ENCODE data around the gene SCAMP1.

SCAMP1 gene

GRCh38 chr5:78511121-78511906, 150.9 kb downstream of the SCAMP1 start:
- DNase-seq (ENCODE audit: low read depth in 4 of 4, low spot score in 1 of 4), result no peak

GRCh38 chr5:78512435-78512834, 152.0 kb downstream of the SCAMP1 start:
- no peak for DNase-seq (ENCODE audit: low read depth in 4 of 4, low spot score in 1 of 4)

- DNase-seq (ENCODE audit: low read depth in 4 of 4, low spot score in 1 of 4), result no peak
Observed at GRCh38 chr5:78513441-78513840, 153.0 kb downstream of the SCAMP1 start.

- no peak for DNase-seq (ENCODE audit: low read depth in 4 of 4, low spot score in 1 of 4)
Observed at GRCh38 chr5:78514427-78515330, 154.3 kb downstream of the SCAMP1 start.

DNA sequence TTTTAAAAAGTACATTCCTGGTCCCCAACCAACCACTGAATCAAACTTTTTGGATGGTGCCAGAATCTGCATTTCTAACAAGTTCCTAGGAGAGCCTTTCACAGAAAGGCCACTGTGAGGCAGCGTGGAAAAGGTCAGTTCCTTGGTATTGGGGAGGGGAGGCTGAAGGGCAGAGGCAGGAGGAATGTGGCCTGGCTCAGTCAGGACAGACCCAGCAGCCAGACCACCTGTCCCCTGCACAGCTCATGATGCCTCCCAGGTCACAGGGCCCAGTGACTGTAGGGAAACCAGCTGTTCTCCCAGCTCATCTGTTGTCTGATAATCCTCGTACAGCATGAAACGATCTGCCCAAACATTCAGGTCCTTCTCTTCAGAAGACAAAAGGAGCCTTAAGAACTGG, 155.3 kb downstream of the SCAMP1 start:
- no peak for DNase-seq (ENCODE audit: low read depth in 4 of 4, low spot score in 1 of 4)

GRCh38 chr5:78518365-78519197, 158.2 kb downstream of the SCAMP1 start:
- no peak for DNase-seq (ENCODE audit: low read depth in 4 of 4, low spot score in 1 of 4)

DNA sequence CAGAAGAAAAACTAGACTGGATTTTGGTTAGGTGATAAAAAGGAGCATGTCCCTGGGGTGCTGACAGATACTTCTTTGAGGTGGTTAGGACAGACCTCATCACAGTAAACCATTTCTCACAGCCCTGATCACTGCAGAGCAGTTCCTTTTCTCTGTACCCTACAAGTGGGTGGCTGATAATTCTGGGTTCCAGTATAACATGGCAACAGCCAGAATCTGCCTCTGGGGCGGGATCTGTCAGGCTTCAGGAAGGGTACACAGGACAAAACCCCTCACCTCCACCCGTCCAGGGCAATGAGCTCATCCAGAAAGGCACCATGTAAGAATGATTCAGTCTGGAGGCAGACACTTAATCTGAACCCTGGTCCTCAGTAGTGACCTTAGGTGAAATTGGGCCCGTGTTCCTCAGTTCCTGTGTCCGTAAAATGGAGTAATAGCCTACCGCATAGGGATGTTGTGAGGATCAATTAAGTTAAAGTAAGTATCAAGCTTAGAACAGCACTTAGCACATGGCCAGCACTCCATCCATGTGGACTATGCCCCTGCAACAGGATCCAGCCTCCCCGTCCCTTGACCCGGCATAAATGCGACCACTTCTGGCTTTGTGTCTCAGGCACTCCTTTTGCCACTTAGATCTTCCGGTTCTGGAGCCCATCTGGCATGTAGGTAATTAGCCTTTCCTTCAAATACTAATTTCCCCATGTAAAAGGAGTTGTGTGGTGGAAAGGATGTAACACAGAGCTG, 159.0 kb downstream of the SCAMP1 start:
- no peak for DNase-seq (ENCODE audit: low read depth in 4 of 4, low spot score in 1 of 4)

- no peak for DNase-seq (ENCODE audit: low read depth in 4 of 4, low spot score in 1 of 4)
Observed at GRCh38 chr5:78521455-78521854, 161.0 kb downstream of the SCAMP1 start.

- no peak for DNase-seq (ENCODE audit: low read depth in 4 of 4, low spot score in 1 of 4)
Observed at GRCh38 chr5:78522476-78523260, 162.3 kb downstream of the SCAMP1 start.

DNA sequence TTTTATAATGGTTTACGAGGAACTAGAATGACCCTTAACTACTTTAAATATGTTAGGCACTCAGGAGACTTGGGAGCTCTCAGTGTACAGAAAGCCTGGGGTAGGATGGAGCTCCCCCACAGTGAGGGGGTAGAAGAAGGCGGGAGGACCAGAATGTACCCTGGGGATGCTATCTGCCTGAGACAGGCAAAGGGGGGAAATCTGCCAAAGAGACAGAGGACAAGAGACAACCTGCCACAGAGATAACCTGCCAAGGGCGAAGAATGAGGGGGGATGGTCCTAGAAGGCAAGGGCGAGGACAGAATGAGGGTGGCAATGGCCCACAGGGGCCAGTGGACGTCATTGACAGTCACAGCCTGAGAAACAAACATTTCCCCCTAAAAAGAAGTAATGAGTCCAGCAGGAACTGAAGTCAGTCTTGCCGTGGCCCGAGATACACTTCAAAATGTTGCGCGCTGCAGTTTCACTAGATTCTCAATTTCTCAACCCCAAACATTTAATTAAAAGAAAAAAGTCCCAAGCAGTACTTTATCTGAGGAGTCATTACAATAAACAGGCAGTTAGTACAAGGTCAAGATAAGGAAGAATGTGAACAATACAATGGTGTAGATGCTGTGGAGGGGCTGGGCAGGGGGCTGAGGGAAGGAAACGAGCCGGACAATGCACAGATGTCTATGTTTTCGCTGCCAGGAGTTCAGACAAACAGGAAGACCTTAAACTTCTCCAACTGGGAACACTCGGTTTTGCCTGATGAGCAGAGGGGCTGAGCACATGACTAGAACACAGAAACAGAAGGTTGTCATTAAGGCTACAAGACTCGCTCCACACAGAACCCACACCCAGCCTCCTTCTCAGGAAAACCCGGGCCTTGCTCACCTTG, 163.1 kb downstream of the SCAMP1 start:
- no peak for DNase-seq (ENCODE audit: low read depth in 4 of 4, low spot score in 1 of 4)

DNA sequence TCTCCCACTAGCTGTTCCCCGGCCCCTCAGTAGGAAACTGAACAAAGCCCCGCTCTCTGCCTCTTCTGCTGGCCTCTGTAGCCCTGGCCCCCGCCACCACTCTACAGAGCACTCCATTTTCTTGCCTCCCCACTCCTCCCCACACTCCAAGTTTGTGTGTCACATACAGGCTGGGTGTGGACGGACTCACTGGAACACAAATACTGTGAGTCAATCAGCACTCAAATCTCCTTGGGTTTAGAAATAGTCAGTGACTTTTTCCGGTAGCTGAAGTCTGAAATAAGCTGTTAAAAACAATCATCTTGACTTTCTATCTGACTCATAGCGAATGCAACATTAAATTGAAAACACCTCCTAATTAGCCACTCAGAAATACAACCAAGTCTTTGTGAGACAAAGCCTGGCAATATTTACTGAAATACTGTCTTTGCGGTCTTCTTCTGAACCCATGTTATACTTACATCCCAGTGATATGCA, 165.7 kb downstream of the SCAMP1 start:
- no peak for DNase-seq (ENCODE audit: low read depth in 4 of 4, low spot score in 1 of 4)

DNA sequence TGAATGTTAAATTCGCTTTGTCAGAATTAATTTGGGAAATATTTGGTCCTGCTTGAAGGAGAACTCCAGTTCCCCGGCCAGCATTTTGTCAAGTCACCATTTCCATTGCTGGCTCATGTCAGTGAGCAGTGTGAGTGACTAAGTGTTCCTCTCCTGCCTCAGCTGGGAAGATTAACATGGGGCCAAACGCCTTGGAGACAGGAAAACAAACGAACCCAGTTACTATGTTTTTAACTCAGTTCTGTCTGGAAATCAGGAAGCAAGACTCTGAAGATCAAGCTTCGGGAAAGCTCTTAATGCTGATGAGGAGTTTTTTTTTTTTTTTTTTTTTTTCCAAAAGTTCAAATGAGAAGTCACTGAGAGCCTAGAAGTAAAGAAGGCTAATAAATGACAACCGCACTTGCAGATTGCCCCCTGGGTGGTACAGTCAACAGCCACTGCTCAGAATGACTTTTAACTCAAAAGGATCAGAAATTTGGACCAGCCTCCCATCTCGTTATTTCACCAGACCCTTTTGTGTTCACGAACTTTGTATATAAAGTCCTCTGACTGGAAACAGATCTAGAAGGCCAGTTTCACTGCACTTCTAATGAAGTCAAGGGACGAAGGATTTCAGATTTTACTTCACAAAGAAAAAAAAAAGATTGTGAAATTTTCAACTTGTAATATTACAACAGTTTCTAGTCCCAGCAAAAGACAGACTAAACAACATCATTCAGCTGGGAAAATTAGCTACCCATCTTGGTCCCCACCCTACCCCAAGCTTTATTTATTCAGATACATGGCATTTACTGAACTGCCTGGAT, 166.8 kb downstream of the SCAMP1 start:
- no peak for DNase-seq (ENCODE audit: low read depth in 4 of 4, low spot score in 1 of 4)

GRCh38 chr5:78527925-78528324, 167.5 kb downstream of the SCAMP1 start:
- DNase-seq (ENCODE audit: low read depth in 4 of 4, low spot score in 1 of 4), result no peak

Data from stimulated activated CD4-positive, alpha-beta T cell treated with anti-CD3 and anti-CD28 coated beads, Interleukin-1b, Interleukin-23, amount 100 ng/mL, for 24 hours (primary cell).